Measurements from ENCODE around the gene ZNRF4.
"Not testable (repeated sequence)": the region's sequence is repeated elsewhere in the genome, so short reads cannot be mapped to it uniquely, and the experiment has no call there.

Gene ZNRF4, protein sequence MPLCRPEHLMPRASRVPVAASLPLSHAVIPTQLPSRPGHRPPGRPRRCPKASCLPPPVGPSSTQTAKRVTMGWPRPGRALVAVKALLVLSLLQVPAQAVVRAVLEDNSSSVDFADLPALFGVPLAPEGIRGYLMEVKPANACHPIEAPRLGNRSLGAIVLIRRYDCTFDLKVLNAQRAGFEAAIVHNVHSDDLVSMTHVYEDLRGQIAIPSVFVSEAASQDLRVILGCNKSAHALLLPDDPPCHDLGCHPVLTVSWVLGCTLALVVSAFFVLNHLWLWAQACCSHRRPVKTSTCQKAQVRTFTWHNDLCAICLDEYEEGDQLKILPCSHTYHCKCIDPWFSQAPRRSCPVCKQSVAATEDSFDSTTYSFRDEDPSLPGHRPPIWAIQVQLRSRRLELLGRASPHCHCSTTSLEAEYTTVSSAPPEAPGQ

DNA sequence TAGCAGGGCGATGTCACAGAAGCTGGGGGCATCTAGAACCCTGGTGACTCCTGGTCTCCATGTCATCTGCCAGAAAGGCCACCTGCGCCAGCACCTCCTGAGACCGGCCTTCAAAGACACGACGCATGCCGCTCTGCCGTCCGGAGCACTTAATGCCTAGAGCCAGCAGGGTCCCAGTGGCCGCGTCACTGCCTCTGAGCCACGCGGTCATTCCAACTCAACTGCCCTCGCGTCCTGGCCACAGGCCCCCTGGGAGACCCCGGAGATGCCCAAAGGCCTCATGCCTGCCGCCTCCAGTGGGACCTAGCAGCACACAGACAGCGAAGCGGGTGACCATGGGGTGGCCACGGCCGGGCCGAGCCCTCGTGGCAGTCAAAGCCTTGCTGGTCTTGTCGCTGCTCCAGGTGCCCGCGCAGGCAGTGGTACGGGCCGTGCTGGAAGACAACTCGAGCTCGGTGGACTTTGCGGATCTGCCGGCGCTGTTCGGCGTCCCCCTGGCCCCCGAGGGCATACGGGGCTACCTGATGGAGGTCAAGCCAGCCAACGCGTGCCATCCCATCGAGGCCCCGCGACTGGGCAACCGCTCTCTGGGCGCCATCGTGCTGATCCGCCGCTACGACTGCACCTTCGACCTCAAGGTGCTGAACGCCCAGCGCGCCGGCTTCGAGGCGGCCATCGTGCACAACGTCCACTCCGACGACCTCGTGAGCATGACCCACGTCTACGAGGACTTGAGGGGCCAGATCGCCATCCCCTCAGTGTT, at the start of gene ZNRF4:
Gene ZNRF4 (plus strand): TSS at position 51 of the 763 bp plus-strand sequence. CDS start 75 bp downstream, at position 126.
- no peak for DNase-seq

DNA sequence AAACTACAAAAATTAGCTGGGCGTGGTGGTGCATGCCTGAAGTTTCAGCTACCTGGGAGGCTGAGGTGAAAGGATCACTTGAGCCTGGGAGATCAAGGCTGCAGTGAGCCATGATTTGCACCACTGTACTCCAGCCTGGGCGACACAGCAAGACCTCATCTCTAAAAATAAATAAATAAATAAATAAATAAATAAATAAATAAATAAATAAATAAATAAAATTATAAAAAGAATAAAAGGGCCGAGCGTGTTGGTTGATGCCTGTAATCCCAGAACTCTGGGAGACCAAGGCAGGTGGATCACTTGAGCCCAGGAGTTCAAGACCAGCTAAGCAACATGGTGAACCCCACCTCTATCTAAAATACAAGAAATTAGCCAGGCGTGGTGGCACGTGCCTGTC, 49.0 kb upstream of the ZNRF4 start:
- not testable (repeated sequence) for DNase-seq

DNA sequence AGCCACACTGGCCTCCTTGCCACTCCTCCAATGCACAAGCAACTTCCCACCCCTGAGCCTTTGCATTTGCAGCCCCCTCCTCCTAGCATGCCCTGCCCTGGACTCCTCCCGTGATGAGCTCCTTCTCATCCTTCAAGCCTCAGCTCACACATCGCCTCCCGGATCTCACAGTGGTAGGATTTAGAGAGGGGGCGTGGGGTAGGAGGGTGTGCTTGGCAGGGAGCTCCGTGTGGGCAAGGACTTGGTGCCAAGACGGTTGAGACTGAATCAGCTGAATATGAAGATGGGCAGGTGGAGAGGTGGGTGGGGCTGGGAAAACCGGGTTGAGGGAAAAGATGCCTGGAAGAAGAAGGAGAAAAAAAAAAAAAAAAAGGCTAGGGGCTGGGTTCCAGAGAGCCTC, 48.4 kb upstream of the ZNRF4 start:
- DNase-seq = no peak

DNA sequence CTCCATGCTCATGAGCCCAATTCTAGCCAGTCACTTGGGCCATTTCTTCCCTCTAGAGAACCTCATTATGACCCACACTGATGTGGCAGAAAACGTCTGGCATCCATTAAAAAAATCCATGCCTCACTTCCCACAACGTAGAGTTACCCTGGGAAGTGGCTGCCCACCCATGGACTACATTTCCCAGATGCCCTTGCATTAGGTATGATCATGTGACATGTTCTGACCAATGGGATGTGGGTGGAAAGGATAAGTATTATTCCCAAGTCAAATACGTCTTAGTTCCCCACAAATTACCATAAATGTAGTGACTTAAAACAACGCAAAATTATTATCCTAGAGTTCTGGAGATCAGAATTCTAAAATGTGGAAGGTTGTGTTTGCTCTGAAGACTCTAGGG, 47.9 kb upstream of the ZNRF4 start:
- no peak for DNase-seq

GRCh38 chr19:5417495-5418436, 37.5 kb upstream of the ZNRF4 start:
- DNase-seq = no peak

GRCh38 chr19:5418677-5419076, 36.5 kb upstream of the ZNRF4 start:
- DNase-seq = no peak

- no peak for DNase-seq
These were observed 34.3 kb upstream of the ZNRF4 start for GRCh38 chr19:5420953-5421352.

- no peak for DNase-seq
These were observed 31.6 kb upstream of the ZNRF4 start for GRCh38 chr19:5423567-5424125.

- DNase-seq = no peak
These were observed 30.8 kb upstream of the ZNRF4 start for GRCh38 chr19:5424192-5424973.

DNA sequence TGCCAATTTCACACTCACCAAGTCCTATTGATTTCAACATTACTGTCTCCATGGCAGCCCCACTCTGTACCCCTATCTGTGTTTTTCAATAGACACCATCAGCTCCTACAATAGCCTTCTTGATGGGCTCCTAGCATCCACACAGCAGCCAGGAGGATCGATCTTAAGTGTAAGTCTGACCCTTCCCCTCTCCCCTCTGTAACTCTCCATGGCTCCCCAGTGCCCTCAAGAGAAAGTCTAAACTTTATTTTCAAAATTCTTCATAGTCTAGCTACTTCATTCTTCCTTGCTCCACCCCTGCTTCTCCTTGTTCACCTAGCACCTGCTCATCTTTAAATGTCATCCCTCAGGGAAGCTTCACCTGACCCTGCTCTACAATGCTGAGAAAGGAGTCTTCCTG, 30.0 kb upstream of the ZNRF4 start:
- no peak for DNase-seq

- no peak for DNase-seq
These were observed 25.0 kb upstream of the ZNRF4 start for GRCh38 chr19:5430237-5430636.

DNA sequence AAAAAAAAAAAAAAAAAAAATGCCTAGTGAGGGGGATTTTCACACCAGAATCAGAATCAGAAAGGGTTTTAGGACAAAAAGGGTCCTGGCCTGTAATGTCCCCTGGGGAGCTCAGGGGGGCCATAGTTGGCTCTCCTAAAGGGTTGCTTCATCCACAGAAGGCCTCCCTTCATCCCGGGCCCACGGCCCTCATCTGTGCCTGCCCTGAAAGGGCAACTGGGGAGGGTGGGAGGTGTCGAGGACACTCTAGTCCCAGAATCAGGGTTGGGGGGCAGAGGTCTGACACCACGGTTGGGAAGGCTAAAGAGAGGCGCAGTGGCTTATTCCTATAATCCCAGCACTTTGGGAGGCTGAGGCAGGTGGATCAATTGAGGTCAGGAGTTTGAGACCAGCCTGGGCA, 22.5 kb upstream of the ZNRF4 start:
- DNase-seq = no peak

DNA sequence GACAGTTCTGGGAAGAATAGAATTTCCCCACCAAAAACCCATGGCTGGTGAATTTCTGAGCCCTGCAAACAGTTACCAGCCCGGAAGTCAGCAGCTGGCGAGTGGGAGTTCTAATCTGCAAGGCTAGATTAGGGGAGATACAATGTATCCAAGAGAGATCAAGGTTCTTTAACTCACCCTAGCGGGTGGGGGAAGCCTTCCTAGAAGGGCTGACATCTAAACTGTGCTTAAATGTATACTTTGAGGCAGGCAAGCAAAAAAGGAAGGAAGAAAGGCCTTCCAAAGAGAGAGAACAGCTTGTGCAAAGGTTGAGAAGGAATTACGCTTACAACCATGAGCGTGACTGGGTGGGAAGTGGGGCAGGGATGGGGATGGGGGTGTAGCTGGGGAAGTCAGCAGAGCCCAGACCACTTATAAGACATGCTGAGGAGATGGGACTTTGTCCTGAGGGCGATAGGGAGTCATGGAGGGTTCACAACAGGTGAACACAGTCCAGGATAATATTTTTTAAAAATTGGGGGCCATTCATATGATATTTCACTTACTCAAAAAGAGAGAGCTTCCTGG, 20.8 kb upstream of the ZNRF4 start:
- no peak for DNase-seq

DNA sequence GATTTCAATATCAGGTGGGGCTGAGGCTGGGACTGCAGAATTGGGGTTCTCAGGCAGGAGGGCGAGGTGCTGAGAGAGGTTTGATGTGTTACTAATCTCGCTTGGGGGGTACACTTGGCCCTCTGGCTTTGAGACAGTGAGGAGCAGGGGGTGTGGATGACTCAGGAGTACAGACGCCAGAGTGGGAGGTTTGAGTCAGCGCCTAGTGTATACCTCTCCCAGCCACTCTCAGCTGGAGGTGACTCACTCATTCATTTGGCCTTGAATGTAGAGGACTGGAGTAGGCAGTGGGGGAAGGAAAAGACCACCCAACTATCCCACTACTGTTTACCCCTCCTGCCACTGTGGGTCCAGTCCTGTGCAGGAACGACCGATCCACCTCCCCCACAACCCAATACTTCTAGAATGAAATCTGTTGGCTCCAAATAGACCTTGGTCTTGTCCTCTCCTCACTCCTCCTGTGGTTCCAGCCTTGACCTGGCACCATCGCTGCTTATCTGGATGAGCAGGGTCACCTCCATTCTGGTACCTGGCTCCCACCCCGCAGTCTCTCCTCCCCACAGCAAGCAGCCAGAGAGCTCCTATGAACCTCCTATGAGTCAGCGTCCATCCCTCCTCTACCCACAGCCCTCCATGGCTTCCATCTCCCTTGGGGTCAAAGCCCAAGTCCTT, 20.1 kb upstream of the ZNRF4 start:
- no peak for DNase-seq

DNA sequence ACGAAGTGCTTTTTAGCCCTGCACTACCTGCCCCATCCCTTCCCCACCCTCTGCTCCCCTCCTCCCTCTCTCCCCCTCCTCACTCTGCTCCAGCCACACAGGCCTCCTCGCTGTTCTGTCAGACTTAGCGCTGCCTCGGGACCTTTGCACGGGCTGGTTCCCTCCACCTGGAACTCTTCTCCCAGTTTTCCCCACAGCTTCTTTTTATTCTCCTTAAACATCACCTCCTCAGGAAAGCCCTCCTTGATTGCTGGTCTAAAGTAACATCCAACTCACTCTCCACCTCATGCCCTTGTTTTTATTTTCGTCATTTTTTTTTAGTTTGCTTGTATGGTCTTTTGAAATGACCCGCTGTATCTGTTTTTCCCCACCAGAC, 19.6 kb upstream of the ZNRF4 start:
- DNase-seq = no peak

- no peak for DNase-seq
These were observed 18.9 kb upstream of the ZNRF4 start for GRCh38 chr19:5436106-5436947.

GRCh38 chr19:5436948-5437306, 18.3 kb upstream of the ZNRF4 start:
- DNase-seq = no peak

- not testable (repeated sequence) for DNase-seq
These were observed 16.5 kb upstream of the ZNRF4 start for GRCh38 chr19:5438756-5439155.

GRCh38 chr19:5439452-5439851, 15.8 kb upstream of the ZNRF4 start:
- DNase-seq = no peak

GRCh38 chr19:5440299-5440698, 14.9 kb upstream of the ZNRF4 start:
- DNase-seq = no peak

All from activated CD4-positive, CD25-positive, alpha-beta regulatory T cell (primary cell).